GM12801 (cell line): ENCODE measurements around the gene TCEA2.

ENCODE experiments used
- TF ChIP-seq, protein P1 (sequence below): IDR thresholded peaks from one replicate; pipeline ENCODE4 v1.5.1; 2011; ENCODE audit warnings: control low read depth; ENCODE audit not compliant: insufficient read length; ENCODE audit errors: extremely low read depth

TCEA2 gene

DNA sequence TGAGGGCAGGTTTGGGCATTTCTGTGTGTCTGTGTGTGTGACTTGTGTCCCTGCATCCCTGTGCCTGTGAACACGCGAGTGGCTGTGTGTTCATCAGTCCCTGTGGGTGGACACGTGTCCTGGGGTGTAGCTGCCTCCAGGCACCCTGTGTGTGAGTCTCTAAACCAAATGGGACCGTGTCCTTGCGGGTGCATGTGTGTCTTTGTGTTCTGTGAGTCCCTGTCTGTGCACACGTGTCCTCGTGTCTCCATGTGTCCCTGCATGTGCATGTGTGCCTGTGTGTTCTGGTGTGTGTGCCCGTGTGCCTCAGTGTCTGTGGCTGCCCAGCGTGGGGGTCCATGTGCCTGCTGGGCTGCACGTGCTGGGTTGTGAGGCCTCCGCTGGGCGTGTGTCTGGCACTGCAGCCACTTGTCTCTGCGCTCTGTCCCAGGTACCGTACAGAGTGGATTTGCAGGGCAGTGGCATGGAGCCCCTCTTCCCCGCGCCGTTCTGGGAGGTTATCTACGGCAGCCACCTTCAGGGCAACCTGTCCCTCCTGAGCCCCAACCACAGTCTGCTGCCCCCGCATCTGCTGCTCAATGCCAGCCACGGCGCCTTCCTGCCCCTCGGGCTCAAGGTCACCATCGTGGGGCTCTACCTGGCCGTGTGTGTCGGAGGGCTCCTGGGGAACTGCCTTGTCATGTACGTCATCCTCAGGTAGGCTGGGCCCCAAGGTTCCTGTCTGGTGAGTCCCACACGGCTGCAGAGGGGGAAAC is 29.4 kb downstream of the TCEA2 start:
- TF ChIP-seq, protein P1, sequence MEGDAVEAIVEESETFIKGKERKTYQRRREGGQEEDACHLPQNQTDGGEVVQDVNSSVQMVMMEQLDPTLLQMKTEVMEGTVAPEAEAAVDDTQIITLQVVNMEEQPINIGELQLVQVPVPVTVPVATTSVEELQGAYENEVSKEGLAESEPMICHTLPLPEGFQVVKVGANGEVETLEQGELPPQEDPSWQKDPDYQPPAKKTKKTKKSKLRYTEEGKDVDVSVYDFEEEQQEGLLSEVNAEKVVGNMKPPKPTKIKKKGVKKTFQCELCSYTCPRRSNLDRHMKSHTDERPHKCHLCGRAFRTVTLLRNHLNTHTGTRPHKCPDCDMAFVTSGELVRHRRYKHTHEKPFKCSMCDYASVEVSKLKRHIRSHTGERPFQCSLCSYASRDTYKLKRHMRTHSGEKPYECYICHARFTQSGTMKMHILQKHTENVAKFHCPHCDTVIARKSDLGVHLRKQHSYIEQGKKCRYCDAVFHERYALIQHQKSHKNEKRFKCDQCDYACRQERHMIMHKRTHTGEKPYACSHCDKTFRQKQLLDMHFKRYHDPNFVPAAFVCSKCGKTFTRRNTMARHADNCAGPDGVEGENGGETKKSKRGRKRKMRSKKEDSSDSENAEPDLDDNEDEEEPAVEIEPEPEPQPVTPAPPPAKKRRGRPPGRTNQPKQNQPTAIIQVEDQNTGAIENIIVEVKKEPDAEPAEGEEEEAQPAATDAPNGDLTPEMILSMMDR: no peak

DNA sequence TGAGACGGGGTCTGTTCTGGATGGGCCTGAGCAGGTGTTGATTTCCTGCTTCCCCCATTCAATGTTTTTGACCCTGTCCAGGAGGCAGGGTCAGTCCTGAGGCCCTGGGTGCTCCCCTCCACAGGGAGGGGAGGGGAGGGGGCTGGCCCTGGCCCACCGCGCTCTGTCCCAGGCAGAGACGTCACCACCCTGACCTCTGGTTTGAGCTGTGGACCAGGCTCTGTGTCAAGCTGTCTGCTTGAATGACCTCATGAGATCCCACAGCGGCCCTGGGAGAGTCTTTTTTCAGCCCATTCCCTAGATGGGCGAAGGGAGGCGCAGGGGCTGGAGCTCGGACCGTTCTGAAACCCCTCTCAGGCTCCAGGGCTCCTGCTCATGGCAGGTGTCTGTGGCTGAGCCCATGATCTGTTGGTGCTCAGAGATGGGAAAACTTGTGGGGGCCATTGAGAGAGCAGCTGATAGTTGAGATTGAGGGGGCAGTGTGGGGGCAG is 30.1 kb downstream of the TCEA2 start:
- TF ChIP-seq, protein P1: no peak

GRCh38 chr20:64095455-64095854 is 32.5 kb downstream of the TCEA2 start:
- TF ChIP-seq, protein P1: no peak

DNA sequence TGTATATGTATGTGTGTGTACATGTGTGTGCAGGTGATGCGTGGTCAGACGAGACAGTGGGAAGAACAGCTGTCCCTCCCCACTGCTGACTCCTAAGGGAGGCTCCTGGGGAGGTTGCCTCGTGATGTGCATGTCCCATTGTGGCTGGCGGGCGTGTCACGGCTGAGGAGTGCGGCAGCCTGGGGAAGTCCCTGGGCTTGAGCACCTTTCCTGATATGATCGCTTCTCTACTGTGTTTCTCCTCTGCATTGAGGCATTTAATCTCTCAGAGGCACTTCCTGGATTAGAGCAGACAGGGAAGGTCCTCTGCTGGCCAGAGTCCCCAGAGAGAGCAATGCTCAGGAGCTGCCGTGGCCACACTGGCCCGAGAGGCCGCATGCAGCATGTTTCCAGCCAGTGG is 32.9 kb downstream of the TCEA2 start:
- TF ChIP-seq, protein P1: no peak

DNA sequence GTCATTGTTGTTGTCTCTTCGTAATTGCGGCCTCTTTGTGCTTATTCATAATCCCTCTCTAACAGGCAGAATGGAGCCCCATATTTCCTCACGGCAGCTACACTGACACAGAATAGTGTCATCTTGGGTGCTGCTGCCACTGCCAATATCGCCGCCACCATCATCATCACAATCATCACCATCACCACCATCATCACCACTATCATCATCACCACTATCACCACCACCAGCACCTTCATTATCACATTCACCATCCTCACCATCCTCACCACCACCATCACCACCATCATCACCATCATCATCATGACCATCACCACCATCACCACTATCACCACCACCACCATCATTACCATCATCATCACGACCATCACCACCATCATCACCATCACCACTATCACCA is 33.5 kb downstream of the TCEA2 start:
- TF ChIP-seq, protein P1: no peak

DNA sequence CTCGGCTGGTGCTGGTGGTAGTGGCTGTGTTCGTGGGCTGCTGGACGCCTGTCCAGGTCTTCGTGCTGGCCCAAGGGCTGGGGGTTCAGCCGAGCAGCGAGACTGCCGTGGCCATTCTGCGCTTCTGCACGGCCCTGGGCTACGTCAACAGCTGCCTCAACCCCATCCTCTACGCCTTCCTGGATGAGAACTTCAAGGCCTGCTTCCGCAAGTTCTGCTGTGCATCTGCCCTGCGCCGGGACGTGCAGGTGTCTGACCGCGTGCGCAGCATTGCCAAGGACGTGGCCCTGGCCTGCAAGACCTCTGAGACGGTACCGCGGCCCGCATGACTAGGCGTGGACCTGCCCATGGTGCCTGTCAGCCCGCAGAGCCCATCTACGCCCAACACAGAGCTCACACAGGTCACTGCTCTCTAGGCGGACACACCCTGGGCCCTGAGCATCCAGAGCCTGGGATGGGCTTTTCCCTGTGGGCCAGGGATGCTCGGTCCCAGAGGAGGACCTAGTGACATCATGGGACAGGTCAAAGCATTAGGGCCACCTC is 35.5 kb downstream of the TCEA2 start:
- TF ChIP-seq, protein P1: no peak

GRCh38 chr20:64099086-64099786 is 36.2 kb downstream of the TCEA2 start:
- TF ChIP-seq, protein P1: no peak
